NCI-H446 treated with DMSO at 0.1 percent for 48 hours (cell line): Measurements from ENCODE around the gene GRM7.

Experiments used
- DNase-seq: peaks from one replicate; lab custom pipeline; 2025; lab: John Stamatoyannopoulos, UW

The GRM7 gene

DNA sequence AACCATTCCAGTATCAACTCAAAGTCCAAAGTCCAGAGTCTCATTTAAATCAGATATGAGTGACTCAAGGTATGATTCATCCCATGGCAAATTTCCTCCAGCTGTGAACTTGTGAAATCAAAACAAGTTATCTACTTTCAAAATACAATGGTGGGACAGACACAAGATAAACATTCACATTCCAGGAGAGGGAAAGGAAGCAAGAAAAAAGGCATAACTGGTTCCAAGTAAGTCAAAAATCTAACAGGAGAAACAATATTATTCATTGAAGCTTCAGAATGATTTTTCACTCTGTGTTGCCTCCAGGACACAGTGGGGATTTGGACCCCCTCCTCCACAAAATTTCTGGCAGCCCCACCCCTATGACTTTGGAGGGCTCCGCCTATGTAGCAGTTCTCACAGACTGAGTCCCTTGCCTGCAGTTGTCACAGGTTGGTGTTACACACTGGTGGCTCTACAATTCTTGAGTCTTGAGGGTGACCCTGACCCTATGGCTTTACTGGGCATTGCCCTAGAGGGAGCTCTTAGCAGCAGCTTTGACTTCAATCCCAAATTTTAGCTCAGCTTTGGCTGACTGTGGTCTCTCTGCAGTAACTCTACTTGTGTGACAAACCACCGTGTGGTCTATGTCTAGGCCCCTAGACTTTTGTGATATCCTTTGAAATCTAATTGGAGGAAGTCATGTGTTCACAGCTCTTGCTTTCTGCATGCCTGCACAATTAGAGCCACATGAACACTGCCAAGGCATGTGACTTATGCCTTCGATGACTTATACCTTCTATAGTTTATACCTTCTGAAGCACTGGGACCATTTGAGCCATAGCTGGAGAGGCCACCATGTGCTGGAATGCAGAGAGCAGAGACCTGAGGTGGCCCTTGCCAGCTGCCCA lies 644.2 kb downstream of the GRM7 start:
- DNase-seq: no peak

DNA sequence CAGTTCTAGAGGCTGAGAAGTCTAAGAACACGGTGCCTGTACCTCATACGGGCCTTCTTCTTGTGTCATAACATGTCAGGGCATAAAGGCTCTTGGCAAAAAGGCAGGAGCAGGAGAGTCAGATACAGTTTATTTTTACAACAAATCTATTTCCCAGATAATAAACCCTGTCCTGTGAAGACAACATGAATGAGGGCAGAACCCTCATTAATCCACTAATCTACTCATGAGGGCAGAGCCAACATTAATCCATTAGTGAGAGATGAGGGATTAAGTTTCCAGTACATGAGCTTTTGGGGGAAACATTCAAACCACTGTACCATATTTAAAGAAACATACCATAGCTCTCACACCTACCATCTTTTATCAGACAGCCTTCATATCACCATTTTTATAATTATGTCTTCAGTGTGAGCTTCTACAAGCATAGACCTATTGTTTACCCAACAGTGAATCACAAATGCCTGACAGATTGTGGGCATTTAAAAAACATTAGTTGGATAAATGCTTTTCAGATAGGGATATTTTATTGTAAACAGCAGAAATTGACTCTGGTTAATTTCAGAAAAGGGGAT lies 645.8 kb downstream of the GRM7 start:
- no peak for DNase-seq

DNA sequence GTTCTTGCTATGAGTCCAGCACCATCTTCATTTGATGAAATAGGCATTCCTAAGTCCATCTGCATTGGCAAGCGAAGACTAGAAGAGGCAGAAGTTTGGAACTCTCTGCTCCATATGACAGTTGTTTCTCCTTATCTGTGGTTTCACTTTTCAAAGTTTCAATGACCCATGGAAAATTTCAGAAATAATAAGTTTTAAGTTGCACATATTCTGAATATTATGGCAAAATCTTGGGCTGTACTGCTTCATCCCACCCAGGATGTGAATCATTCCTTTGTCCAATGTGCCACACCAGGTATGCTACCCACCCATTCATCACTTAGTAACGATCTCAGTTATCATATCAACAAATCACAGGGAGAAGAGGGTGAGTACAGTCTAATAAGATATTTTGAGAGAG lies 647.9 kb downstream of the GRM7 start:
- no peak for DNase-seq

DNA sequence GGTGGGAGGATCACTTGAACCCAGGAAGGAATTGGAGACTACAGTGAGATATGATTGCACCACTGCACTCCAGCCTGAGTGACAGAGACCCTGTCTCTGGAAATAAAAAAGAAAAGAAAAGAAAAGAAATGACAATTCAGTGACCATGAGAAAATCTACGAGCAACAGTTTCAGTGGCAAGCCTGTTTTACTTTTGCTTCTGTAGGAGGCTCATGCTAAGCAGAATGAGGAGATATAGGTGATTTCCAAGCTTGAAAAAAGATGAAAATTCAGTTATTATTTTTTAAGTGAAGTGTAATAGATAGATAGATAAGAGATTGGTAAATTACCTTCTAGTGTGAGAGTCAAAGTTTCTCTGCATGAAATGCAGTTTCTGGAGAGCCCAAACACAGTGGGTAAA lies 651.1 kb downstream of the GRM7 start:
- DNase-seq: no peak

DNA sequence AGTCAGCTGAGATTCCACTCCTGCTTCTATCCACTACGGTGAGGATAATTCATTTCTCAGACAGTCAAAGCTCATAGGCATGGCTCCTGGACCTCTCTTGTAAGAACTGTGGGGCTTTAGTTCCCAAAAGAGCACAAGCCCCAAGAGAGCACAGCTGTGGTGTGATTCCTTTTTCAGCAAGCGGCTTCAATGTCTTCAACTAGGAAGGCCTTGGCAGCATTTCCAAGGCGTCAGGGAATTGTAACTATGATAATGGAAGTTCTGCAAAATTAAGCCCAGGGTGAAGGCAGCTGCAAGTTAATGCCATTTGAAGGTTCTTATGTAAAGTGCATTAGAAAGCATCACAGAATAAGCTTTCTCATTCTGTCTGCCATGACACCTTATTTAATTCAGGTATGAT lies 657.1 kb downstream of the GRM7 start:
- no peak for DNase-seq

DNA sequence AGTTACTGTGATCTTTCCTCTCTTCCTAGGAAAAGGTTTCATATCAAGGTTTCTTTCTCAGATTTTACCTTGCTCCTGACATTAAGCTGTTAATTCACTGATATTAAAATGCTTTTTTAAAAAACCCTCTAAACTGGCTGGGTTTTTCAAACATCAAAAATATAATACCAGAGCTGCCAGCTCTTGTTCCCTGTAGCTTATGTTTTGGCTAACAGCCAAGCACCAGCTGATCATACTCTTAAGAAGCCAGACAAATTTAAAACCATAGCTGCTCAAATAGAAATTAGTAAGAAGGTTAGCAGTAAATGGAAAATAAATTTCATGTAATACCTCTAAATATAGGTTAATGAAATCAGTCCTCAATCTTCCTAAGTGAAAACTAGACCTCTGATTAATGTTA lies 657.5 kb downstream of the GRM7 start:
- DNase-seq: no peak

DNA sequence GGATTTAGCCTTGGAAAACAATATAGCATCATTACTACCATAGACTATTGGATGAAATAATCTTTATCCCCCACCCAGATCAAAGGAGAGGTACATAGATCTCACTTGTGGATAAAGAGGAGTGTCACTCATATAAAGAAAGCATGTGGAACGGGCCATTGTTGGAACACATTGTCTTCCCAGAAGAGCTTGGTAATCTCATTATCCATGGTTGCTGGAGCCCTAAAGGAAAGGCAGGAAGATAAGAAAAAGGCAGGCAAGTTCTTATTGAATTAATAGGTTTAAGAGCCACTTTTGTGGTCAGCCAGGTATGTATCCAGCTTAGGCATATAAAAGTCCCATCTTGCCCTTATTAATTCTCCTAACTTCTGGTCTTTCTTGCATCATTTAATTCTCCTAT lies 659.1 kb downstream of the GRM7 start:
- no peak for DNase-seq

DNA sequence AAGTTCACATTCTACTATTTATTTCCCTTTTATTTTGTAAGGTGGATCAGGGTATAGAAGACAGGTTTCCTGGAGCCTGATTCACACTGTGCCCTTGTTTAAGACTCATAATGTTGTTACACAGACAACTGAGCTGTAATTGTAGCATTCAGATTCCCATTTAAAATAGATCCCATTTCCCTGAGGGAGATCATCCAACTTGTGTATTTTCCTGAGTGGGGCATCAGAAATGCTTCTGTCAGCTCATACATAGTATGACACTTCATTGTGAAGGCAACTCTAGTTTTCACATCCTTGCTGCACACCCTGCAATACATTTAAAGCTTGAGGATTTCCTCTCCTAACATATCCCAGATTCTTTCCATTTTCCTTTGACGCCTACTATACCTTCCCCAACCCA lies 659.7 kb downstream of the GRM7 start:
- no peak for DNase-seq

DNA sequence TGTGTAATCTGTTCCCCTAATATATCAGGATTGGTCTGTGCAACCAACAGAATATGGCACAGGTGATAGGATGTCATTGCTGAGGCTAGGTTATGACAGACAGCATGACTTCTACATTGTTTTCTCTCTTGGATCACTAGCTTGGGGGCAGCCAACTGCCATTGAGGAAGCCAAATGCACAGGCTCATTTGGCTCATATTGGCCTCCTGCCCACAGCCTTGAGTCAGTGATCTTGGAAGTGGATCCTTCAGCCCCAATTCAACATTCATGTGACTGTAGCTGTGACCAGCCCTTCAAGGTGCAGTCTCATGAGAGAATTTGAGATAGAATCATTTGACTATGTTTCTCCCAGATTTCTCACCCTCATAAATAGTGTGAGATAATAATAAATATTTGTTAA lies 675.6 kb downstream of the GRM7 start:
- DNase-seq: no peak

DNA sequence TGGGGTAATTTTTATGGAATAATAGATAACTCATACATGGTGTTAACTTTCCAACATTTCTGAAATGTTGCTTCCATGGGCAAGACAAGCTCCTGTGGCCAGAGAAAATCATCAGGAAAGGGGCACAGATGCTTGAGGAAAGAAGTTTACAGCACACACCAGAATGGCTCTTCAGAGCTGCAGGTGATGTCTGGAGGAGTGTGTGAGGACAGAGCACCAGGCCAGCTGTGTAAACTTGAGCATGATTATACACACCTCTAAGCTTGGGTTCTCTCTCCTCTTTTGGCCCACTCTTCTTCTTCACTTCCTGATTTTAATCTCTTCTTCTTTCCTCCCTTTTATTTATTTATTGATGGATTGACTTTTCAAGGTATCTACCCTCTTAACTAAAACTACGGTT lies 676.0 kb downstream of the GRM7 start:
- no peak for DNase-seq

DNA sequence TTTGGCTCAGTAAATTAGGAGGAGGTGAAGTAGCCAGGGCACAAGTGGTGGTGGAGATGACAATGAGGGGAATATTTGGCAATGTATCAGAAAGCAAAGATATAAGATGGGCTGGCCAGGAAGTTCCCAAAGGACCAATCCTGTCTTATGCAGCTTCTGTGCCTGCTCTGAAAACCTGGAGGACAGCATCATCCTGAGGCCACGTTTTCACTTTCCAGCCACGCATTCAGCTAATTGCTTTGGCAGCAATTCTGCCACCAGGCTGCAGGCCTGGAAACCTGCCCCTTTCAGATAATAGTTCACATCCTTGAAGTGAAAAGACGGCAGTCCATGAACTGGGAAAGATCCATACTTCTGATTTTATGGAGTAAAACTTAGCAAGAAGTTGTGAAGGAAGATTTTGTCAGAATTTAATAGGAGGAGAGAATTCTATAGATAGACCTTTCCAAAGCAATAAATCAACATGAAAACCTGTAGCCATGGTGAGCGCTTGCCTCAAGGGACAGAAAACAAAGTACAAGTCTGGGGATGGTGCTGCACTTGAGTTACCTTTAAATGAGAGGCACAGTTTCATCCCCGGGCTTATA lies 682.5 kb downstream of the GRM7 start:
- no peak for DNase-seq

DNA sequence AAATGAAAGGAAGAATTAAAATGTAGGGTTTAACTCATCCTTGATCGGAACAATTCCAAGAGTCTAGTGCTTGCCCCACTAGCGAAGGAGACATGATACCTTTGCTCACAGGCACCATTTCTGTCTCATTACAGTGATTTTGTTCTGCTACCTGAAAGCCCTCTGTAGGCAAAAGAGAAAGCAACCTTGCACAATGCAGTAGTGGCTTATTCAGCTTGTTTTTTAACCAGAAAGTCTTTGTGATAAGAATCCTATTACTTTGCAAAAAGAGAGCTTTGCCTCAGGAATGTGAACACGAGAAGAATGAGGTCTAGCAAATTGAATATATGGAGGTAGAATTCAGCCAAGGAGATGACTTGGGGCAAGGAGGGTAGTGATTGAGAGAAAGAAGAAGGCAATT lies 684.4 kb downstream of the GRM7 start:
- no peak for DNase-seq

DNA sequence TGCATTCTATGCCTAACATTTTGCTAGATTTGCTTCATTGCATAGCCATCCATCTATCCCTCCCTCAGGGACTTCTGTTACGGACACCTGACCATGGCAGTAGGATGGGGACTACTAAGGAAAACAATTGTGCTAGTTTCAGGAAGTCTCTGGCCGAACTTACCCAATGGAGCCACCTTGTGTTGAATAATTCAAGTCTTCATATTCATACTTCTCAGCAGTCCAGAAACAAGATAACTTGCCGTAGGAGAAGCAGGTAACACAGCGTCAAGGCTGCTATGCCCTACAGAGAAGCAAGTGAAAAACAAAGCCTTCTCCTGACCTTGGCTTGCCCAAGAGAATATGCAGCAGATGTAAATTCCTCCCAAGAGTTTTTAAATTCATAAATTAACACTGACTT lies 685.3 kb downstream of the GRM7 start:
- DNase-seq: no peak

DNA sequence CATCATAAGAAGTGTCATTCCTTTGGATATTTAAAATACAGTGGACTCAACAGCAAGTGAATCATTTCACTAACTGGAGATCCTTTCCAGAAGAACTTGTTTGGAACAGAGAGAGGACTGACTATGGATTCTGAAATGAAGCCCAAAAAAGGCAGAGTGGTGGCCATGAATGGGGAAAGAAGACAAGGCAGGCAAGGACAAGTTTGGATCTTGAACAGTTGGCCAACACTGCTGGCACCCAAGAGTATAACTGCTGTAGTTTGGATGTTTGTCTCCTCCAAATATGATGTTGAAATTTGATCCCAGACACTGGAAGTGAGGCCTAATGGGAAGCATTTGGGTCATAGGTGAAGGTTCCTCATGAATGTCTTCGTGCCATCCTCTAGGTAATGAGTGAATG lies 686.9 kb downstream of the GRM7 start:
- DNase-seq: no peak

DNA sequence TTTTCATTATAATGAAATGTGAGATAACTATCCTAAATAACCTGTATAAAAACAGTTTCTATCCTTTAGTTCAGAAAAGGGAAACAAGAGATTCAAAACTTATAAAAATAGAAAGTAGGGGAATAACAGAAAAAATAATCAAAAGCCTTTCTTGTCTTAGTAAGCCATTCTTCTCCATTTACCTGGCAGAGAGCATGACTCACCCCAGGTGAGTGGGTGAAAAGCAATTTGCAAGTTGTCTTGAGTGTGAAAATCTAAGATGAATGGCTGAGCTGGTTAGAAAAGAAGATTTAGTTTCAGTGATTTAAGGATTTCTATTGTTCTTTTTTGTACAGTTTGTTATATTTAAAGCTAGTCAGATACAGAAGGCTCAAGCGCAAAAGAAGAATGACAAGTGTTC lies 702.0 kb downstream of the GRM7 start:
- DNase-seq: no peak

DNA sequence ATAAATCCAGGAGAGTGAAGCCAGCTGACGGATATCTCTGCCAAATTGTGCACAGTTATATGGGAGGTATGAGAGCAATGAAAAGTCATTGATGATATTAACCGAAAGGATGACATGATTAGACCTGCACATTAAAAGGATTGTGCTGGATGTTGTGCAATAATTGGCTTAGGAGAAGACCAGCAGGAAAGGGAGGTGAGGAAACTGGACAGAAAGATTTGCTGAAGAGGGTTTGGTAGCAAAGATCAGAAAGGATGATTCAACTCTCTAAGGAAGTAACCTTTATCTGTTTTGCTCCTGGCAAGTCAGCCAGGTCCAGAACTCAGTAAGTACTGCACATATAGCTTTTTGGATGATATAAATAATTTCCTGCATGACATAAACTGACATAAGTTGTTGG lies 704.7 kb downstream of the GRM7 start:
- no peak for DNase-seq

DNA sequence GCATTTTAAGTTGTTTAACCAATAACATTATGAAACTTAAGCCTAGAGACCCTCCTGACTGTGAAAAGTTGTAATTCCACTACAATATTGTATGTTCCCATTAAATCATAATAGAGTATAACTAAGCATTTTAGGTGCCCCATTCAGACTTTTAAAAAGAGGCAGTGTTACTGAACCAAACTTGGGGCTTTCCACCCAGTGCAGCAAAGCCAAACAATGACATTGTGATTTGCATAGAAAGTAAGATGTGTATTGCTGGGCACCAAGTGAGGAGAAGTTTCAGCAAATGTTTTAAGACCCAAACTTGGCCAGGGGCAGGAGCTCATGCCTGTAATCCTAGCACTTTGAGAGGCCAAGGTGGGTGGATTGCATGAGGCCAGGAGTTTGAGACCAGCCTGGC lies 706.2 kb downstream of the GRM7 start:
- DNase-seq: no peak

DNA sequence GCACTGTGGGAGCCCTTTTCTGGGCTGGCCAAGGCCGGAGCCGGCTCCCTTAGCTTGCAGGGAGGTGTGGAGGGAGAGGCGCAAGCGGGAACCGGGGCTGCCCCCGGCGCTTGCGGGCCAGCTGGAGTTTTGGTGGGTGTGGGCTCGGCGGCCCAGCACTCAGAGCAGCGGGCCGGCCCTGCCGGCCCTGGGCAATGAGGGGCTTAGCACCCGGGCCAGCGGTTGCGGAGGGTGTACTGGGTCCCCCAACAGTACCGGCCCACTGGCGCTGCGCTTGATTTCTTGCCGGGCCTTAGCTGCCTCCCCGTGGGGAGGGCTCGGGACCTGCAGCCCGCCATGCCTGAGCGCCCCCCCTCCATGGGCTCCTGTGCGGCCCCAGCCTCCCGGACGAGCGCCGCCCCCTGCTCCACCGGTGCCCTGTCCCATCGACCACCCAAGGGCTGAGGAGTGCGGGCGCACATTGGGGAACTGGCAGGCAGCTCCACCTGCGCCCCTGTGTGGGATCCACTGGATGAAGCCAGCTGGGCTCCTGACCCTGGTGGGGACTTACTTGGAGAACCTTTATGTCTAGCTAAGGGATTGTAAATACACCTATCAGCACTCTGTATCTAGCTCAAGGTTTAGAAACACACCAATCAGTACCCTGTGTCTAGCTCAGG lies 707.7 kb downstream of the GRM7 start:
- no peak for DNase-seq

DNA sequence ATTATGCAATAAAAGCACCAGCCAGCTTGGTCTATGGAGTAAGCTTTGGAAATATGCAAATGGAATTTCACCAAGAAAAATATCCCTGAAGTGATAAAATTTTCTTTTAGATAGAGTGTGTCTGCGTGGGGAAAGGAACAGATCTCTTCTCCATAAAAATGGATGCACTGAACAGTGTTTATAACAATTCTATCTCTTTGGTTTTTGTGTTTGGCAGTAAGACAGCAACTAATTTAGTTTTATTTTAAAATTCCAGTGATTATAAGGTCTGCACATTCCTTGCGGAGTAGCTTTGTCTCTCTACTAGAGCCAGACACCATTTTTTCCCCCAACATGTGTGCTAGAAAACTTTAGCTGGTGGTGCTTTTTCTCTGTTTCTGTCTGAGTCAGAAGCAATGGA lies 712.4 kb downstream of the GRM7 start:
- no peak for DNase-seq

DNA sequence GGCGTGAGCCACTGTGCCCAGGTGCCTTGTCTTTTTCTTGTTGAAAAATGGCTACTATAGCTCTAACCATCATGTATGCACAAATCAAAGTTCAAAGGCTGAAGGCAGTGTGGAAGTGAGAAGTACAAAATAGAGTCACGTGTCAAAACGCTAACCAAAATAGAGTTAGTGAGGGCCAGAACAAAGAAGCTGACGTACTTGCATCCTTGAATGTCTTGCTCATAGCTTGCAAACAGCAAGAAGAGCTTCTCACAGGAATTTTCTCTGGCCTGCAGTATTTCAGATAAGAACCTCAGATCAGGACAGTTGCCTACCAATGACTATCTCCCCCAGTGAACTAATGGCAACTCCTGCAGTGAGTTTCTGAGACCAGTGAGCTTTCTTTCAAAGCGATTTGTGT lies 713.5 kb downstream of the GRM7 start:
- no peak for DNase-seq

DNA sequence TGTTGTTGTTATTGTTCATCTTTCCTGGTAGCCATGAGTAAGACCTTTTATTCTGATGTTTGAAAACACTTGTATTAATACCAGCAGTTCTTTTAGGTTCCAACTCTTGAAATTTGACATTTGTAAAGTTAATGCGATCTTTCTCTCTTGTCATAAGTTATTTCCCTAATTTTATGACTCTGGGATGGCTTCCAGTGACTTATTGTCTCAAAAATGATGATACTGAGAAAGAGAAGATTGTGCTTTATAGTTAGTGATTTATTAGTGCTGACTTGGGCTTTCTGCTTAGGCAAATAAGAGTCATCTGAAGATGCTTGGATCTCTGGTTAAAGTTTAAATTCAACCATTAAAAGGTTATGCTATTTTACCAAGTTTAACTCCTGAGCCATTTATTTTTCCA lies 715.2 kb downstream of the GRM7 start:
- DNase-seq: no peak

DNA sequence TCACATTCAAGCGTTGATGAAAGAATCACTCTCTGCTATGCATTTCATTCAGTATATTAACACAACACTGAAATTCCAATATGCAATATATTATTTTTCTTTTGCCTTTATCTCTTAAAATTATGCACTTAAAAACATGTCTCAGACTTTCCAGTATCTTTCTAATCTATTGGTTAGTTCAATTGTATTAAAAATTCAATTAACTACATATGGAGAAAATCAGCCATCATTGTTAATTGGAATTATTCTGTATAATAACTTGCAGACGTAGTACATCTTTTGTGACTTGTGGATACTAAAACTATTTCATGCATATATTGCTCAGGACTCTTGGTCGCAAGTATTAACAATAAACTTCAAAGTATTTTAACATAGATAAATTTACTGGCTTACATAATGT lies 715.6 kb downstream of the GRM7 start:
- no peak for DNase-seq

DNA sequence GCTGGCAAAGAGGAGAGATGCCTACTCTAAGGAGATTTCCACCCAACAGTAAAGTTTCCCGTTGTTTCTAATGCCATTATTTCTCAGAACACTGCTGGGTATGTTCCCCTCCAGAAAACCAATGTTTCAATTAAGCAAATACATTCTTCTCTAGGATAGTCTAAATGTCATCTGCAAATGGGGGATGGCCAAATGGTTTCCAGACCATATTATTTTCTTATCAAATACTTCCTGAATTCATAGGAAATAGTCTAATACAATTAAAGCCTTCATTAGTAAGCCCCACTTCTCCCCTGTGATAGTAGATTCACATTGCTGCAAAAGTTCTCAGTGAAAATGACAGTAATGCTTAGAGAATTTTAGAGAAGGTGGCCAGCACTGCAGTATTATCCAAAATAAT lies 716.6 kb downstream of the GRM7 start:
- DNase-seq: no peak
